KOPT-K1 (cell line): Measurements from ENCODE around the gene PDE11A.

ENCODE experiments used
- H3K27ac ChIP-seq: fragments of 200-600 bp; sonication (generic); 2 replicates; pipeline ENCODE4 v1.5.1; 2016; ENCODE audit warnings: antibody characterized with exemption, mild to moderate bottlenecking, low read depth, low read length; ENCODE audit not compliant: poor library complexity, severe bottlenecking
- H3K36me3 ChIP-seq: fragments of 200-600 bp; sonication (generic); 2 replicates; pipeline ENCODE4 v1.5.1; 2017; ENCODE audit warnings: antibody characterized with exemption, mild to moderate bottlenecking, low read length, moderate library complexity; ENCODE audit not compliant: insufficient read depth
- H3K9me3 ChIP-seq: fragments of 200-600 bp; sonication (generic); 2 replicates; pipeline ENCODE4 v1.5.1; 2017; ENCODE audit warnings: antibody characterized with exemption, low read length, mild to moderate bottlenecking; ENCODE audit not compliant: insufficient read depth, poor library complexity, severe bottlenecking

The PDE11A gene

DNA sequence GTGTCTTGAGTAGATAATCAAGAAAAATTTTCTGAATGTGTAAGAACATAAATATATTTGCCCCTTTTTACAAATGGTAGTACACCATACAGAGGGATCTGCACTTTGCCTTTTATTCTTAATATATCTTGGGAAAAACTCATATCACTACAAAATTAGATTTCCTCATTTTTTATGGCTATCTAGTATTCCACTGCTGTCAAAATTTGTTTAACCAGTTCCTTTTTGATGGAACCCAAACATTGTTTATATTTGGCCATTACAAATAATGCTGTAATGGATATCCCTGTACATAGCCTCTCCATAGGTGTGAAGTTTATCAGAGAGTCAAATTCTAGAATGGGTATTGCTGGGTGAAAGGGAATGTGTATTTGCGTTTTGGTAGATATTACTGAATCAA lies 436.9 kb downstream of the PDE11A start:
- H3K36me3 ChIP-seq, result no peaks in the 10 kb centered on the region
- no peaks in the 10 kb centered on the region for H3K9me3 ChIP-seq
- H3K27ac ChIP-seq, result no peak overlapping the region

DNA sequence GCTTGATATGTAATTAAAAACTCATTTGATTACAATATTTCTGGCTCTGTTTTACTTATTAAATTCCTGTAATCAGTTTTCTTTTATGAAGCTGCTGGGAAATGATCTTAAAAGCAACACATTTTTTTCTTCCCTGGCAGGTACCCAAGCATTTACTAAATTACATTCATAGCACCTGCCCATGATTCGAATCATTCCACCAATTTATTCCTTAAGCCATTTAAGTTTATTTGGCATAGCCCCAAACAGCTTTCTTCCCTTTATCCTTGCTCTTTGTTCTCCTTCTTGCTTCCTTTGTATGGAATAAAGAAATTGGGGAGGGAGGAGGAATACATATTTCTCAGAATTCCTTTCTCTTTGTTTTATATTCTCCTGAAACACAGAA lies 438.7 kb downstream of the PDE11A start:
- Histone ChIP-seq H3K36me3 (no peaks in the 10 kb centered on the region), H3K9me3 (no peaks in the 10 kb centered on the region), H3K27ac (no peak overlapping the region)

DNA sequence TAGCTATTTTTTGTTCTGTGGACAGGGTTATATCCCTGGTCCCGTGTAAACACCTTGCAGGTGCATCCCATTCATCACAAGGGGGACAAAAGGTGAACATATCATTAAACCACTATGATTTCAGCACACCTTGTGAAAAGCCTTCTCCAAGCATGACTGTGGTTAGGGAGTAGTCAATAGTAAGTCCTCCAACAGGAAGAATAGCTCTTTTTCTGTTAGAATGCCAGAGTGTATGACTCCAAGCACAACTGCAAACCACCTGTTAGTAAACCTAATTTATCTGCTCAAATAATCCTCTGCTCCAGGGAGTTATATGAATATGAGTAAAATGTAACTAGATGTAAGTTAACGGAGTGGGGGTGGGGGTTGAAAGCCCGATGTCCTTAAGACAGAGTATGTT lies 439.5 kb downstream of the PDE11A start:
- Histone ChIP-seq H3K36me3 (no peaks in the 10 kb centered on the region), H3K27ac (no peak overlapping the region), H3K9me3 (no peaks in the 10 kb centered on the region)

DNA sequence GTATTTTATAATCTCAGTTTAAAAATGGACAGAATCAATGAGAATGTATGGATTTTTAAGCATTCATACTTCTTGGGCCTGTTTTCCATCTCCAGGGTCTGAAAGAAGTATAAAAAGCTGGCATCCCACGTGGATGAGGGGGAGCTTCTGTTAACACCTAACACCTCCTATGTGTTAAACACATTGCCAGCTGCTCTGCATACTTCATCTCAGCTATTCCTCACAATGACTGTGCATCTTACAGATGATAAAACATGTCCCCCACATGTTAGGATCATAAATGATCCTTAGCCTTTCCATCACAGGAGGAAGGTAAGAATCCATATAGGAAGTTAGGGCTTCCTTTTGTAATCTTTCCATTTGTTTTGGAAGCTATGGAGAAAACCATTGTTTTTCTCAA lies 440.9 kb downstream of the PDE11A start:
- Histone ChIP-seq H3K27ac (no peak overlapping the region), H3K9me3 (no peaks in the 10 kb centered on the region), H3K36me3 (no peaks in the 10 kb centered on the region)

DNA sequence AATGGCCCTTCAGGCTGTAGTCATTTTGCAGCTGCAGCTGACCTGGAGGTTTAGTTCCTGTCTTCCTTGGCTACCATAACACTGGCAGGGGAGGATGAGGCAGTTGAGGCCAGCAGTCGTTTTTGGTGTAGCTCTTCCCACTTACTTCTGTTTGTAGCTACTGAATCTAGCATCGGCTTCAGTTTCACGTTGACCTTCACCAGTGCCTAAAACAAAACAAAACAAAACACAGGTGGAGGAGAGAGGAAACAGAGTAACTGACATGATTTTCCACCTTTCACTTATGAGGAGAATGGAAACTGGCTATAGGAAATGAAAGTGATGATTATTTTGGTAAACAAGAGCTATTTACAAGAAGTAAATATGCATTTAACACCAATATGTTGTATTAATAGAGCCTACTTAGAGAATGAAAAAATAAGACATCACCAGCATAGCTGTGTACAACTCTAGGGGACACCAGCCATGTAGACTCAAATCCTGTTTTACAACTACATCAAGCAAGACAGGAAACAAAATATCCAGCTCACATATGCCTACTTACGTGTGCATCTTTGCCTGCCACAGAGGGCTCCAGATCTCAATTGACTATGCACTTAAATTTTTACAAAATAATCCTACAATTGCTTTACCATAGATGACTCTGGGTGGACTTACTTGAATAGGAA lies 443.1 kb downstream of the PDE11A start:
- Histone ChIP-seq H3K36me3 (no peaks in the 10 kb centered on the region), H3K27ac (no peak overlapping the region)

DNA sequence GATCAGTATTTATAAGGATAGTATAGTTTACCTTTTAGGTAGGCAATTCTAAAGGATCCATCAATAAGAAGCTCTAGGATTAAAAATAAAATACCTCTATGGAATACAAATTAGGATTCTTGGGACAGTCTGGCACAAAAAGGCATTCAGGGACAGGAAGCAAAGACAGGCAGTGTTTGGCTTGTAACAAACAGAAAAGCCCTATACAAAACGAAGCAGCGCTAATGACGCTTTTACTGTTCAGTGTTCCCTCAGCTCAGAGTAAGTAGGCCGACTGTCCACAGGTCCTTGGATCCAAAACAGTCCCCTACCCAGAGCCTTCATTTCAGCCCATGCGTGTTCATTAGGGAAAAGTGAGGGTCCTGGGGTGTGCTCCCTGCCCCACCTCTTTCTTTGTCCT lies 443.7 kb downstream of the PDE11A start:
- H3K36me3 ChIP-seq, result no peaks in the 10 kb centered on the region
- no peaks in the 10 kb centered on the region for H3K9me3 ChIP-seq
- H3K27ac ChIP-seq, result no peak overlapping the region

More for the DNA sequence above, 443.1 kb downstream of the PDE11A start:
- H3K9me3 ChIP-seq, result no peaks in the 10 kb centered on the region

DNA sequence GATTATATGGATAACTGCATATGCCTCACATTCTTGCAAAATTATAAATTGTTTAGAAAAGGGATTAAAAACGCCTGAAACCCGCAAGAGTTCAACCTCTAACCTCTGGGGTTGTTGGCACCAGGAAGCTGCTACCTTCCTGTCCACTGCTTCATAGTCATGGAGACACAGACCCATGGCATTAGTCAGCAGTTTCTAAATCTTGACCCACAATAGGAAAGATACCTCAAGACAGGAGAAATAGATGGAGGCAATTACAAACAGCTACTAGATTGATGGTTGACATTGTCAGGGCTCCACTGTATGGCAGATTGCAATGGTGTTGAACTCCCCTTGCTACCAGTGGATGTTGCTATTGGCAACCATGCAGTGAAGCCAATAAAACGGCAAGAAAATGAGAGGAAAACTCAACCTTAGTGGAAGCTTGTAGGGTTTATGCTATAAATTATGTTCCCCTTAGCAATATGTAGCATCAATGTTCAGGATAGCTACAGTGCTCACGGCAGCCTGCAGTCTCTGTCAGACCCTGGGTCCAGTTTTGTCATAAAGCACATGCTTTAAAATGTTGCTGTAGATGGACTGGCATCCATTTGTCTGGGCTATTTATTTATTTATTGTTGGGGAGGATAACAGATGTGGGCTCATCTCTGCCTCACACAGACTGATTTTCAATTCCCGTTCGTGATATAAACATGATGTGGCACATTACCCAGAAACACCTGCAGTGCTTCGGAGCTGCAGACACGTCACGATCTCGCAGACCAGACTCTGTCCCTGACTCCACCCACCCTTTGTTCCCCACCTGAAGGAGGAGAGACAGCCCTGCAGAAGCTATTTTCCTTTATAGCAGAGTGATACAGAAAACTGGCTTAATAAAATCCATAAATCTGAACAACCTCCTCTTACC lies 446.6 kb downstream of the PDE11A start:
- no peak overlapping the region for H3K27ac ChIP-seq
- no peaks in the 10 kb centered on the region for H3K9me3 ChIP-seq
- no peaks in the 10 kb centered on the region for H3K36me3 ChIP-seq

DNA sequence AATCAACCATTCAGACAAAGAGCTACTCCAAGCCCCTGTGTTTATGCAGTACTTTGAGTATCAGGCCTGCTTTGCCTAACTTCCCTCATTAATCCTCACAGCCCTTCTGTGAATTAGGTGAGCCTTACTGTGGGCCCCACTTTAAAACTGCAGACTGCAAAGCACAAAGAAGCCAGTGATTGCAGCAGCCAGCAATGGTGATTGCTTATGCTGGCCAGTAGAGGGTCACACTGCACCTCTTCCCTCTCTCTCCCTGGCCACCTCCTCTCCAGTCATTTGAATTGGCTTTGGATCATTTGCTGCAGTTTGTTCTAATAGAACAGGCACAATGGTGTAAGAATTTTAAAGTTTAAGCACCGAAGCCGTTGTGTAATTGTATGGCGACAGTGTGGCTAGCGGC lies 450.1 kb downstream of the PDE11A start:
- no peaks in the 10 kb centered on the region for H3K36me3 ChIP-seq
- no peak overlapping the region for H3K27ac ChIP-seq
- H3K9me3 ChIP-seq, result no peaks in the 10 kb centered on the region

DNA sequence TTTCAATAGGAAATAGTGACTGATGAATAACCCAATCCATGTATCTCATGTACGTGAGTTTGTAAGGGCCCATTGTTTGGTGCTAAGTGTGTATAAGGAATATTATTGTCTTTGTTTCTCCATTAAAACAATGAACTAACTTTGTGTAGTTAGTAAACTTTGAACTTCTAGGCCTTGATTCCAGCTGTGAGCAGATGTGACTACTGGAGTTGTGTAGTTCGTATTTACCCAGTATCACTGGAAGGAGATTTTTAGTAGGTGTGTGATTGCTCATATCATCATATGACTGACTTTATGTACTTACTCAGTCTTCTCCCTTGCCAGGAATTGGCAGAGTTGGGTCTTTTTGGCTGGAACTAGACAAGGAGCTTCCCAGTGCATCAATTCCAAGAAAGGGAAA lies 452.6 kb downstream of the PDE11A start:
- Histone ChIP-seq H3K27ac (no peak overlapping the region), H3K36me3 (no peaks in the 10 kb centered on the region), H3K9me3 (no peaks in the 10 kb centered on the region)

DNA sequence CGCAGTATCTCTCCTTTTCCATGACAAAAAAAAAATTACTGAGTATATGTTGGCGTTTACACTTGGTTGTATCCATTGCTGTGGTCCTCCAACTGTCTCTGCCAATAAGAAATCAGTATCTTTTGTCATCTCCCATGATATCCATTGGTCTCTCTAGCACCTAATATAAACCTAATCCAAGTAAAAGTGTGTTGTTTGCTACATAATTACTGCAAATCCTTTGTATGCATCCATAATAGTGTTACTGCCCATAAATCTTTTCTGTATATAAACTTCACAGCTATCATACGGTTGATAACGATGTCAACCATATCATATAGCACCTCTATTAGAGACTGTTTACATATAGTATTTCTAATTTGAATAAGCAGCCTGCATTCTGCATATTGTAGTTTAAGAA lies 453.1 kb downstream of the PDE11A start:
- H3K27ac ChIP-seq, result no peak overlapping the region

DNA sequence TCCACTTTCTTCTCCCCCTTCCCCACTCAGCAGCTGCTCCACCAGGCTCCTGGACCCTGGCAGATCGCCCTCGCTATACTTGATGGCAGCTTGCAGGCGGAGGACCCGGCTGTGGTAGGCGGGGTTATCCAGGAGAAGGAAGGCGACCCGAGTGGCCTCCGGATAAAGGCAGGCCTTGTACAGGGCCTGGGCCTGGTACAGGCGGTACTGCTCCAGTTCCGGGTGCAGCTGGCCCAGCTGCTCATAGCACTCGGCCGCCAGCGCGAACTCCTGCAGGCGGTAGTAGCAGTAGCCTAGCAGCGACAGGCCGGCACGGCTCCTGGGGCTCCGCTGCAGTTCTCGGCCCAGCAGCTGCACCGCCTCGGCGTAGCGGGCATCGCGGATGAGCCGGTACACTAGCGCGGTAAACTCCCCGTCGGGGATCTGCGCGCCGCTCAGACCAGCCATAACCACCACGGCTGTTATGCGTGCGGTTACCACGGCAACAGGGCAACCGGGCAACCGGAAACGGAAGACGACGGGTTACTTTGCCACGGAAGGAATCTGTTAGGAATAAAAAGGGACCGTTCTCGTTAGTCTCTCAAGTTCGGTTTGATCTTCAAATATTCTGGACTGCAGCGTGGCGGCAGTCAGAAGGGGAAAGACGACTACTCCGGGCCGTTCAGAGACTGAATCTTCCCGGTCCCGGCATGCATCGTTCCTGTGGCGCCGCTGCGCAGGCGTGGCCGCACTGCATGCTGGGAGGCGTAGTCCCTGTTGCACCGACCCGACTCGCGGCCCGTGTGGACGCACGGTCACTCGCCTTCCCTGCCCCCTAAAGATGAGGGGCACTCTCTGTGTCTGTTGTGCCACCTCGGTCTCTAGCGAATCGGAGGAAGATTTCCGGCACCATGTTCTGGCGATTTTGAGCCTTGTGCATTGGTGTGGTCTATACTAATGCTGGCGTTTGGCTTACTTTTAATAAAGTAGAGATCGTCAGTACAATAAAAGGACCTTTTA lies 454.0 kb downstream of the PDE11A start:
- Histone ChIP-seq H3K27ac (peak overlapping the region; percentile 91), H3K36me3 (no peaks in the 10 kb centered on the region), H3K9me3 (no peaks in the 10 kb centered on the region)

More for the DNA sequence above, 453.1 kb downstream of the PDE11A start:
- Histone ChIP-seq H3K36me3 (no peaks in the 10 kb centered on the region), H3K9me3 (no peaks in the 10 kb centered on the region)

DNA sequence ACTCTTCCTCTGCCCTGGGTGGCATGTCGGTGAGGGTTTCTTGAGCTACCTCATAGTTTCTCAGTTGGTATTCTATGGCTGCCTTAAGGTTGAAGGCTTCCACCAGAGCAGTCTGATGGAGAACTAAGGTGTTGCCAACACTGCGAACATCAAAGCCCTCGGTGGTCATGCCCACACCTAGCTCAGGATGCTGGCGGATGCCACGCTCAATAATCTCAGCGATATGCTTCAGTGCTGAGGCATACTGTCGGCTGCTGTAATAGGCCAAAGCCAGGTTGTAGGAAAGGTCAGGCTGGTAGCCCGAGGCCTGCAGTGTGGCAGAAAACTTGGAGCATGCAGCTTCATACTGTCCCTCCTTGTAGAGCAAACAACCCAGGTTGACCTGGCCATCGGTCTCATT lies 454.7 kb downstream of the PDE11A start:
- Histone ChIP-seq H3K27ac (peak overlapping the region; percentile 91), H3K36me3 (no peaks in the 10 kb centered on the region), H3K9me3 (no peaks in the 10 kb centered on the region)

DNA sequence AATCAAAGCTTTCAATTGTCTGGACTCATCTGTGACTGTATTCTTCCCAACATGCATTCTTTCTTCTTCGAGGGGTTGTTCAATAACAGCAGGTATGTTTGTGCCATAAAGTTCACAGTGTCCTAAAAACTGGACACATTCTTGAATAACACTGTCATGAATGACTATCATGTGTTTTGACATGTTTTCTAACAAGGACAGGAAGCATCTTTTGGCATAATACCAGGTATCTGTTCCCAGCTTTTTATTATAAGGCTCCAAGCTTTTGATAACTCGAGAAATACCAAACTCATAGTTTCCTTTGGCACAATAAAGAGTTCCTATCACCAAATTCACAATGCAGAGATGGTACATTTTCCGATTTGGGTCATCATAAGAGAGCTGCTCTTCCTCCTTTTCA lies 455.8 kb downstream of the PDE11A start:
- Histone ChIP-seq H3K27ac (no peak overlapping the region), H3K9me3 (no peaks in the 10 kb centered on the region), H3K36me3 (no peaks in the 10 kb centered on the region)

DNA sequence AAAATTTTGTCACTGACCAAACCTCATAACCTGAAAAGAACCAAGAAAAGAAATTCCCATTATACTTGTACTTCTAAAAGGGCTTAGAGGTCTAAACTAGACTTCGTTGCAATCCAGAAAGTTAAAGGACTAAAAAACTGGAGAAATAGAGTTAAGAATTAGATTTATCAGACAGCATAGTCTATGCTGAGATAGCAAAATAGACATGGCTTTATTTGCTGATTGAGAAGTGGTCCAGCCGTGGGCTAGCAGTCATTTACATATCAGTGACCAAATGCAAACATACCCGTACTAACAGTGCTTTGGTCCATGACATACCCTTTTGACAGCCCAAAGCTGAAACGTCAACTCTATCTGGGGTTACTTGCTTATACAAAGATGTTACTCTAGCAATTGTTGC lies 456.5 kb downstream of the PDE11A start:
- H3K36me3 ChIP-seq, result no peaks in the 10 kb centered on the region
- no peaks in the 10 kb centered on the region for H3K9me3 ChIP-seq
- H3K27ac ChIP-seq, result no peak overlapping the region

DNA sequence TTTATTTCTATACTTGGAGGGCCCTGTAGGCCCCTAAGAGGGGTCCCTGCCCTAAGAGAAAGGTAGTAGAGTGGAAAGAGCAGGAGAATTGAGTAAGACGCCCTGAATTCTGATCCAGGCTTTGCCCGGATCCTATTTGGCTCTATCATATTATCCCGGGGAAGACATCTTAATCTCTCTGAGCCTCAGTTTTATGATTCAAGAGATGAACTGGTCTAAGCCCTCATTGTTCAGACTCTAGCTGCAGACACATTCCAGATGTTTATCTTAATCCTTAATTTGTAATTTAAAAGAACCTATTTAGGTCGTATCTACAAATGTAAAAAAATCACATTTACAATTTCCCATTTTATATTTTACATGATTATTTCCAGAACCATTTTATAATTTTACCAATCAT lies 459.9 kb downstream of the PDE11A start:
- H3K36me3 ChIP-seq, result no peaks in the 10 kb centered on the region
- H3K9me3 ChIP-seq, result no peaks in the 10 kb centered on the region
- H3K27ac ChIP-seq, result no peak overlapping the region
